ENCODE measurements around the gene TRAM2.

- TF ChIP-seq, protein P1, sequence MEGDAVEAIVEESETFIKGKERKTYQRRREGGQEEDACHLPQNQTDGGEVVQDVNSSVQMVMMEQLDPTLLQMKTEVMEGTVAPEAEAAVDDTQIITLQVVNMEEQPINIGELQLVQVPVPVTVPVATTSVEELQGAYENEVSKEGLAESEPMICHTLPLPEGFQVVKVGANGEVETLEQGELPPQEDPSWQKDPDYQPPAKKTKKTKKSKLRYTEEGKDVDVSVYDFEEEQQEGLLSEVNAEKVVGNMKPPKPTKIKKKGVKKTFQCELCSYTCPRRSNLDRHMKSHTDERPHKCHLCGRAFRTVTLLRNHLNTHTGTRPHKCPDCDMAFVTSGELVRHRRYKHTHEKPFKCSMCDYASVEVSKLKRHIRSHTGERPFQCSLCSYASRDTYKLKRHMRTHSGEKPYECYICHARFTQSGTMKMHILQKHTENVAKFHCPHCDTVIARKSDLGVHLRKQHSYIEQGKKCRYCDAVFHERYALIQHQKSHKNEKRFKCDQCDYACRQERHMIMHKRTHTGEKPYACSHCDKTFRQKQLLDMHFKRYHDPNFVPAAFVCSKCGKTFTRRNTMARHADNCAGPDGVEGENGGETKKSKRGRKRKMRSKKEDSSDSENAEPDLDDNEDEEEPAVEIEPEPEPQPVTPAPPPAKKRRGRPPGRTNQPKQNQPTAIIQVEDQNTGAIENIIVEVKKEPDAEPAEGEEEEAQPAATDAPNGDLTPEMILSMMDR (IDR thresholded peaks at IDR 0.05), result no peak
- TF ChIP-seq POLR2A (IDR thresholded peaks at IDR 0.05), result no peak
Observed at GRCh38 chr6:52544602-52545405, 32.1 kb downstream of the TRAM2 start.

Measured in right lobe of liver (tissue), 4 donors.